AG09309 (cell line): ENCODE measurements around the gene HOXD8.
A peak's percentile ranks its signal among the peaks of the same experiment; 100 is the strongest.

Source experiments
- DNase-seq: peaks from one replicate; pipeline ENCODE4 v3.0.0-alpha.2; 2010; ENCODE audit warnings: low read depth
- H3K4me3 ChIP-seq: 2 replicates; pipeline ENCODE4 v1.5.1; 2011; ENCODE audit warnings: mild to moderate bottlenecking, low read depth, low read length, moderate library complexity; ENCODE audit not compliant: control insufficient read depth
- TF ChIP-seq, protein P1 (sequence below): IDR thresholded peaks from 2 replicates; pipeline ENCODE4 v1.5.1; 2011; ENCODE audit warnings: mild to moderate bottlenecking, low read depth, low read length, inconsistent platforms; ENCODE audit not compliant: insufficient read depth, control insufficient read depth; ENCODE audit errors: missing control alignments

Gene HOXD8

DNA sequence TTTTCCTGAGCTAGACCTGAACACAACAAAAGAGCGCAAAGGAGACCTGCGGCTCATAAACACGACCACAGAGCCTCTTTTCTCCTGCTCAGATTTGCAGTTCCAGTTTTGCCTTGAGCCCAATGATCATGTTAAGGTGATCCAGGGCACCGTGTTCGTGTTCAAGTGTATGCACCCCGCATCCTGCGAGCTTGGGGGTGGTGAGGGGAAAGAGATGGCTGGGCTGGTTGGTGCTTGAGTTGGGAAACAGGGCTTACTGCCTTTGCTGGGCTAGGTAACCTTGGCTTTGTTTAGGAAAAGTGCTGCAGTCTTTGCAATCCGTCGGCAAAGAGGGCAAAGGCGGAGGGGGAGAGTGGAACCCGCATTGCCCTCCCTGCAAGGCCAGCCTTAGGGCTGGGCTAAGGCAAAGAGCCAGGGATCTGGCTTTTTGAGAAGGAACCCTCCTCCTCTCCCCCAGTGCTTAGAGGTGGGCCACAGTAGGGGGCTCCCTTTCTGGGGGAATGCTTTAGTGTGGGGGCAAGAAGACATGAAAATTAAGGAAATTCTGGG, 11.6 kb upstream of the HOXD8 start:
- H3K4me3 ChIP-seq = no peak overlapping the region
- DNase-seq = no peak
- TF ChIP-seq, protein P1, sequence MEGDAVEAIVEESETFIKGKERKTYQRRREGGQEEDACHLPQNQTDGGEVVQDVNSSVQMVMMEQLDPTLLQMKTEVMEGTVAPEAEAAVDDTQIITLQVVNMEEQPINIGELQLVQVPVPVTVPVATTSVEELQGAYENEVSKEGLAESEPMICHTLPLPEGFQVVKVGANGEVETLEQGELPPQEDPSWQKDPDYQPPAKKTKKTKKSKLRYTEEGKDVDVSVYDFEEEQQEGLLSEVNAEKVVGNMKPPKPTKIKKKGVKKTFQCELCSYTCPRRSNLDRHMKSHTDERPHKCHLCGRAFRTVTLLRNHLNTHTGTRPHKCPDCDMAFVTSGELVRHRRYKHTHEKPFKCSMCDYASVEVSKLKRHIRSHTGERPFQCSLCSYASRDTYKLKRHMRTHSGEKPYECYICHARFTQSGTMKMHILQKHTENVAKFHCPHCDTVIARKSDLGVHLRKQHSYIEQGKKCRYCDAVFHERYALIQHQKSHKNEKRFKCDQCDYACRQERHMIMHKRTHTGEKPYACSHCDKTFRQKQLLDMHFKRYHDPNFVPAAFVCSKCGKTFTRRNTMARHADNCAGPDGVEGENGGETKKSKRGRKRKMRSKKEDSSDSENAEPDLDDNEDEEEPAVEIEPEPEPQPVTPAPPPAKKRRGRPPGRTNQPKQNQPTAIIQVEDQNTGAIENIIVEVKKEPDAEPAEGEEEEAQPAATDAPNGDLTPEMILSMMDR = no peak

GRCh38 chr2:176118601-176119339, 10.7 kb upstream of the HOXD8 start:
- TF ChIP-seq, protein P1 = peak; percentile 24

DNA sequence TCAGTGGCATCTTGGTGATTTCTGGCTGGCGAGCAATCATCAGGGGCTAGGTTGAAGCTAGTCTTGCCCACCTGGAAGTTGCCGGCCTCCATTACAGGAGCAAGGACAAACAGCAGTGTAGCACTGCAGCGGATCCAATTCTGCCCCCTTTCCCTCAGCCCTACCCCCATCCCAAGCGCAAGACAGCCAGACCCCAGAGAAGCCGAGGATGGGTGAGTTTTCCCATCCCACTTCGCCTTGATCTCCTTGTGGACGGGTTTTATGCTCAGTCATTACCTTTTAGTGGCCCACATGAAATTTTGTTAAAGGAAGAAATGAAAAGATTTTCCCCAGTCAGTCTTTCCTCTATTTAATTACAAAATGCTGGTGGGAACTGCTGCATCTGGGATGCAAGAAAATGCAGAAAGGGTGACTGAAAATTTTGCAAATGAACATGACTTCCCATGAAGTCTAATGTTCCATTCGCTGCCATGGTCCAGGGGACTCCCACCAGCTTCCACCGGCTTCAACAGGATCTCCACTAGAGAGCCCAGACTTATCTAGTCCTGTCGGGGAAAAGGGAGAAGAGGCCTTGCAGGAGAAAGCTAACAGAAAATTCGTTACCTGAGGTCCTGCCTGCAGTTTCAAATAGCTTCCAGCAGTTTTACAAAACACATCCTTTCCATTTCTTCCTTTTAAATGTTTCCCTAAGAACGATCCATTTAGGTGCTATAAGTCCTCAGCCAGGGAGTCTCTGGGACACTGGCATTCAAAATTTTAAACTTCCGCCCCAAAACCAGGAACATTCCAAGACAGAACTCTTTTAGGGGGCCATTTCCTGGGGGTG, 8.9 kb upstream of the HOXD8 start:
- no peak for DNase-seq
- no peak overlapping the region for H3K4me3 ChIP-seq
- TF ChIP-seq, protein P1 = no peak

More at GRCh38 chr2:176118601-176119339, 10.7 kb upstream of the HOXD8 start:
- no peak overlapping the region for H3K4me3 ChIP-seq
- DNase-seq = no peak

DNA sequence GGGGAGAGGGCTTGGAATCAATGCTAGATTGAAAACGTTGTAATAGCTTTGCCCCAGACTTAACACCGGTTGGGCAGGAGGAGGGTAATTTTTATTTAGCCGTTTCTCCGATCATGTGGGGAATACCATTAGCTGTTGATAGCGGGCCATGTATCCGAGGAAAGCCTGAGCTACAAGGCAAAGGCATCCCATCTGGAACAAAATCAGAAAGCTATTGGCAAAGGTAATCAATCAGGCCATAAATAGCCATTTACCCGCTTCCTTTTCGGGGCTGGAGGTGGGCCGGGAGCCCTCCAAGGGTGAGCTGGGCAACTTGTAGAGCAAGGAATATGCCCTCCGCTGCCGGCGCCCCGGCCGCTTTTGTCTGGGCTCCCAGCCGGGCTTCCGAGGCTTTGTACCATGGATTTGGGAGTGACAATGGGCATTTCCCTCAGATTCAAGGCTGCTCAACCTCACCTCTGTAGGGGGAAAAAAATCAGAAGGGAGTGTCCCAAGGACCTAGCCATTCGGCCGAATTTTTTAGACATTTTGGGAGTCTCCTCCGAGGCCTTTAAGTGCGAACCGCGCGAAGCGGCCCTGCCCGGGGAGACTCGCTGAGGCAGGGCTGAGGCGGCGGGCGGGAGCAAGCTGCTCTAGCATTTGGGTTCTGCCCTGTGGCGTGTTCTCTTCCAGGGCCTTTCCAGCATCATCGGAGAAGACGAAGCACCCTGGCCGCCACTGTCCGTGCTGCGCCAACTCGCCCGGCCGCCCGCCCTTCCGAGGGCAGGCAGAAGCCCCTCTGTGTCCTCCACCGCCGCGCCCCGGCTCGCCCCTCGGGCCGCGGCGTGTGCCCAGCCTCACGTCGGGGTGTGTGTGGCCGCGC, 8.1 kb upstream of the HOXD8 start:
- no peak overlapping the region for H3K4me3 ChIP-seq

GRCh38 chr2:176122052-176122682, 7.3 kb upstream of the HOXD8 start:
- H3K4me3 ChIP-seq = peak overlapping the region; percentile 8; the same call in 1 of the 2 replicates
- TF ChIP-seq, protein P1 = no peak
- no peak for DNase-seq

More for the DNA sequence above, 8.1 kb upstream of the HOXD8 start:
- no peak for DNase-seq
- TF ChIP-seq, protein P1 = no peak
